ENCODE results near the gene COMMD2.

- TF ChIP-seq MXI1 (IDR thresholded peaks at IDR 0.05; ENCODE audit: low read depth, low read length) (no peak), CTCF (IDR thresholded peaks at IDR 0.05) (no peak), RAD21 (IDR thresholded peaks at IDR 0.05; ENCODE audit: low read length) (no peak)
These were observed 35.3 kb downstream of the COMMD2 start for GRCh38 chr3:149716984-149717383.

Data from SK-N-SH (cell line).